HEK293 (cell line): ENCODE measurements around the gene RNASE3.
"Not testable (repeated sequence)": the region's sequence is repeated elsewhere in the genome, so short reads cannot be mapped to it uniquely, and the experiment has no call there.

ENCODE experiments used
- ZBTB26 ChIP-seq: fragments of 450-650 bp; formaldehyde crosslinking; optimal IDR thresholded peaks from 2 replicates; pipeline ENCODE3; 2016; ENCODE audit warnings: missing biosample characterization, mild to moderate bottlenecking, missing genetic modification characterization
- ZSCAN5A ChIP-seq: fragments of 450-650 bp; formaldehyde crosslinking; IDR thresholded peaks from 2 replicates; pipeline ENCODE4 v1.5.1; 2016; ENCODE audit warnings: missing biosample characterization, missing genetic modification characterization

GRCh38 chr14:20895322-20895721 is 4.1 kb downstream of the RNASE3 start:
- TF ChIP-seq ZBTB26; ZSCAN5A (tag by site-specific recombination): not testable (repeated sequence)
